Measurements from ENCODE around the gene CFAP54.
A peak's percentile ranks its signal among the peaks of the same experiment; 100 is the strongest.

The CFAP54 gene

GRCh38 chr12:96770219-96771102 is 281.1 kb downstream of the CFAP54 start:
- peak; percentile 97 for DNase-seq

- no peak for DNase-seq
Measured at GRCh38 chr12:96773031-96773430, 283.7 kb downstream of the CFAP54 start.

GRCh38 chr12:96774496-96775256 is 285.3 kb downstream of the CFAP54 start:
- no peak for DNase-seq

- no peak for DNase-seq
Measured at GRCh38 chr12:96776908-96777307, 287.5 kb downstream of the CFAP54 start.

- DNase-seq, result no peak
Measured at GRCh38 chr12:96780330-96780729, 291.0 kb downstream of the CFAP54 start.

- DNase-seq, result no peak
Measured at GRCh38 chr12:96786791-96787190, 297.4 kb downstream of the CFAP54 start.

- no peak for DNase-seq
Measured at GRCh38 chr12:96803969-96804368, 314.6 kb downstream of the CFAP54 start.

GRCh38 chr12:96806272-96806671 is 316.9 kb downstream of the CFAP54 start:
- DNase-seq, result no peak

GRCh38 chr12:96807741-96808140 is 318.4 kb downstream of the CFAP54 start:
- DNase-seq, result no peak

- no peak for DNase-seq
Measured at GRCh38 chr12:96808587-96808986, 319.2 kb downstream of the CFAP54 start.

- no peak for DNase-seq
Measured at GRCh38 chr12:96809522-96809921, 320.1 kb downstream of the CFAP54 start.

- DNase-seq, result peak; percentile 19
Measured at GRCh38 chr12:96810057-96810456, 320.7 kb downstream of the CFAP54 start.

GRCh38 chr12:96810477-96810876 is 321.1 kb downstream of the CFAP54 start:
- DNase-seq, result no peak

- no peak for DNase-seq
Measured at GRCh38 chr12:96811083-96811482, 321.7 kb downstream of the CFAP54 start.

GRCh38 chr12:96812153-96812552 is 322.8 kb downstream of the CFAP54 start:
- peak; percentile 60 for DNase-seq

- no peak for DNase-seq
Measured at GRCh38 chr12:96814200-96814599, 324.8 kb downstream of the CFAP54 start.

GRCh38 chr12:96821592-96821991 is 332.2 kb downstream of the CFAP54 start:
- no peak for DNase-seq

- no peak for DNase-seq
Measured at GRCh38 chr12:96822641-96823040, 333.3 kb downstream of the CFAP54 start.

GRCh38 chr12:96824074-96824837 is 334.9 kb downstream of the CFAP54 start:
- DNase-seq, result no peak

- DNase-seq, result no peak
Measured at GRCh38 chr12:96824838-96825236, 335.5 kb downstream of the CFAP54 start.

- no peak for DNase-seq
Measured at GRCh38 chr12:96828169-96828789, 338.9 kb downstream of the CFAP54 start.

- DNase-seq, result no peak
Measured at GRCh38 chr12:96829354-96829753, 340.0 kb downstream of the CFAP54 start.

- no peak for DNase-seq
Measured at GRCh38 chr12:96831346-96831745, 342.0 kb downstream of the CFAP54 start.
